A549 (cell line): ENCODE measurements around the gene STK17A. TPM values are rescaled to one million over a fixed set of nuclear protein-coding genes. Genes with fewer than 3 reads are reported as not detected.

Experiments used
- ATAC-seq, 2 experiments: fragments of 200-7000 bp in 1 of 2; fragments of >200 bp in 1 of 2; cut with Nextera tagmentation in 1 of 2; cut with Tn5 transposase in 1 of 2; 3 replicates each; pipeline versions ENCODE4 v1.8.0 to v1.9.1; 2018 to 2020; ENCODE audit warnings: mild to moderate bottlenecking in 1 of 2, moderate library complexity in 1 of 2
- CTCF ChIA-PET: fragments of 300-600 bp; sonication (Branson Sonifier 250); formaldehyde crosslinking; extraction: SDS; loops from one replicate; lab custom pipeline; 2021; ENCODE audit warnings: antibody characterized with exemption, inconsistent platforms; lab: Yijun Ruan, JAX
- POLR2A ChIA-PET: fragments of 350-600 bp; formaldehyde crosslinking; extraction: SDS; loops from one replicate; lab custom pipeline; 2021; ENCODE audit warnings: antibody characterized with exemption, inconsistent platforms; lab: Yijun Ruan, JAX
- DNase-seq, 2 experiments: peaks; one replicate each; pipeline versions ENCODE4 v3.0.0 to v3.0.0-alpha.2; 2011 to 2016; ENCODE audit warnings: low read depth in 1 of 2, low spot score in 1 of 2
- FAIRE-seq: peaks from 2 replicates; lab custom pipeline; 2011; peaks lifted over from hg19 to GRCh38; lab: Jason Lieb, UNC
- H3K27ac ChIP-seq, 2 experiments: fragments of >200 bp; sonication (Bioruptor Twin); formaldehyde crosslinking; 3 replicates each; pipeline ENCODE4 v1.5.1; 2016 to 2017
- H3K4me1 ChIP-seq: fragments of >200 bp; sonication (Bioruptor Twin); formaldehyde crosslinking; 3 replicates; pipeline ENCODE4 v1.6.1; 2016
- H3K4me2 ChIP-seq: fragments of >200 bp; sonication (Bioruptor Twin); formaldehyde crosslinking; 3 replicates; pipeline ENCODE4 v1.6.1; 2016
- H3K4me3 ChIP-seq: fragments of >200 bp; sonication (Bioruptor Twin); formaldehyde crosslinking; 3 replicates; pipeline ENCODE4 v1.5.1; 2016
- H3K9me3 ChIP-seq: fragments of >200 bp; sonication (Bioruptor Twin); formaldehyde crosslinking; 3 replicates; pipeline ENCODE4 v1.6.1; 2016
- BHLHE40 ChIP-seq: IDR thresholded peaks from 2 replicates; pipeline ENCODE4 v1.6.1; 2012; ENCODE audit warnings: low read depth, low read length, inconsistent platforms
- CBX2 ChIP-seq: fragments of 200-600 bp; sonication (generic); IDR thresholded peaks from 2 replicates; pipeline ENCODE4 v1.6.1; 2016; ENCODE audit warnings: low read depth, mild to moderate bottlenecking, borderline replicate concordance
- CHD2 ChIP-seq: fragments of 150-350 bp; IDR thresholded peaks from 2 replicates; pipeline ENCODE4 v1.6.1; 2014; ENCODE audit warnings: low read length; ENCODE audit not compliant: partially characterized antibody
- CHD4 ChIP-seq: fragments of 200-600 bp; sonication (generic); IDR thresholded peaks from 2 replicates; pipeline ENCODE4 v1.6.1; 2016; ENCODE audit warnings: antibody characterized with exemption, mild to moderate bottlenecking, borderline replicate concordance
- EHF ChIP-seq: fragments of 250-450 bp; sonication (Bioruptor Pico); IDR thresholded peaks from 2 replicates; pipeline ENCODE4 v1.5.0; 2020; ENCODE audit warnings: mild to moderate bottlenecking
- EHMT2 ChIP-seq: fragments of 200-600 bp; sonication (generic); IDR thresholded peaks from 2 replicates; pipeline ENCODE4 v1.6.1; 2016; ENCODE audit warnings: antibody characterized with exemption, low read depth, mild to moderate bottlenecking, moderate library complexity
- ESRRA ChIP-seq: fragments of 150-350 bp; IDR thresholded peaks from 2 replicates; pipeline ENCODE4 v1.6.1; 2014; ENCODE audit warnings: mild to moderate bottlenecking, low read length, borderline replicate concordance
- FOSB ChIP-seq: fragments of 250-450 bp; sonication (Bioruptor Pico); IDR thresholded peaks from 2 replicates; pipeline ENCODE4 v1.5.0; 2020; ENCODE audit warnings: mild to moderate bottlenecking, moderate library complexity
- FOSL2 ChIP-seq, 2 experiments: fragments of 450-650 bp in 1 of 2; fragments of >200 bp in 1 of 2; sonication (Bioruptor Twin) in 1 of 2; formaldehyde crosslinking; IDR thresholded peaks; 2 replicates each; pipeline versions ENCODE4 v1.5.0 to v1.6.1; 2016 to 2020; ENCODE audit warnings: mild to moderate bottlenecking in 1 of 2, moderate library complexity in 1 of 2
- FOXS1 ChIP-seq: fragments of 250-450 bp; sonication (Bioruptor Pico); IDR thresholded peaks from 2 replicates; pipeline ENCODE4 v1.5.0; 2020; ENCODE audit warnings: mild to moderate bottlenecking, moderate library complexity
- GATA3 ChIP-seq: IDR thresholded peaks from 2 replicates; pipeline ENCODE4 v1.6.1; 2012; ENCODE audit warnings: borderline replicate concordance
- HOXA7 ChIP-seq: fragments of 250-450 bp; sonication (Bioruptor Pico); IDR thresholded peaks from 2 replicates; pipeline ENCODE4 v1.5.0; 2020; ENCODE audit warnings: mild to moderate bottlenecking, moderate library complexity
- HOXB13 ChIP-seq: fragments of 250-450 bp; sonication (Bioruptor Pico); IDR thresholded peaks from 2 replicates; pipeline ENCODE4 v1.5.0; 2020; ENCODE audit warnings: low read depth, mild to moderate bottlenecking, moderate library complexity
- HOXB5 ChIP-seq: fragments of 250-450 bp; sonication (Bioruptor Pico); IDR thresholded peaks from 2 replicates; pipeline ENCODE4 v1.5.0; 2020; ENCODE audit warnings: mild to moderate bottlenecking, moderate library complexity
- JUNB ChIP-seq: fragments of >200 bp; sonication (Bioruptor Twin); formaldehyde crosslinking; IDR thresholded peaks from 2 replicates; pipeline ENCODE4 v1.6.1; 2016
- KDM1A ChIP-seq: fragments of 200-600 bp; sonication (generic); IDR thresholded peaks from 2 replicates; pipeline ENCODE4 v1.6.1; 2016; ENCODE audit warnings: low read depth, mild to moderate bottlenecking
- MAFK ChIP-seq: fragments of 450-650 bp; IDR thresholded peaks from 2 replicates; pipeline ENCODE4 v1.6.1; 2014; ENCODE audit not compliant: partially characterized antibody
- NFE2L2 ChIP-seq: fragments of 150-350 bp; conservative IDR thresholded peaks from 2 replicates; pipeline ENCODE4 v1.6.1; 2014; ENCODE audit warnings: low read length
- NPAS2 ChIP-seq: fragments of 250-450 bp; sonication (Bioruptor Pico); IDR thresholded peaks from 2 replicates; pipeline ENCODE4 v1.8.0; 2022; ENCODE audit warnings: mild to moderate bottlenecking, moderate library complexity, borderline replicate concordance
- NR3C1 ChIP-seq: fragments of >200 bp; sonication (Bioruptor Twin); formaldehyde crosslinking; IDR thresholded peaks from 3 replicates; pipeline ENCODE4 v1.6.1; 2017
- PHF8 ChIP-seq: fragments of 200-600 bp; sonication (generic); IDR thresholded peaks from 2 replicates; pipeline ENCODE4 v1.6.1; 2016; ENCODE audit warnings: low read depth, mild to moderate bottlenecking, antibody characterized with exemption, moderate library complexity, borderline replicate concordance
- POLR2AphosphoS2 ChIP-seq: conservative IDR thresholded peaks from 2 replicates; pipeline ENCODE4 v1.6.1; 2012; ENCODE audit warnings: low read length, improper control_type of control experiment, inconsistent platforms
- RAD21 ChIP-seq, 2 experiments: fragments of >200 bp in 1 of 2; sonication (Bioruptor Twin) in 1 of 2; formaldehyde crosslinking in 1 of 2; IDR thresholded peaks in 1 of 2; conservative IDR thresholded peaks in 1 of 2; 2 replicates in 1 of 2; 3 replicates in 1 of 2; pipeline ENCODE4 v1.6.1; 2012 to 2018; ENCODE audit warnings: inconsistent platforms in 1 of 2
- RFX5 ChIP-seq: fragments of 450-650 bp; IDR thresholded peaks from 2 replicates; pipeline ENCODE4 v1.7.1; 2014; ENCODE audit warnings: antibody characterized with exemption, mild to moderate bottlenecking, moderate library complexity
- RNF2 ChIP-seq: fragments of 200-600 bp; sonication (generic); IDR thresholded peaks from 2 replicates; pipeline ENCODE4 v1.6.1; 2016; ENCODE audit warnings: low read depth, mild to moderate bottlenecking, antibody characterized with exemption, moderate library complexity, borderline replicate concordance
- SREBF2 ChIP-seq: fragments of 450-650 bp; IDR thresholded peaks from 2 replicates; pipeline ENCODE4 v1.6.1; 2014; ENCODE audit warnings: mild to moderate bottlenecking, moderate library complexity
- ZFP36 ChIP-seq: fragments of 450-650 bp; IDR thresholded peaks from 2 replicates; pipeline ENCODE4 v1.6.1; 2014; ENCODE audit warnings: borderline replicate concordance; ENCODE audit not compliant: partially characterized antibody
- ZNF302 ChIP-seq: fragments of 250-450 bp; sonication (Bioruptor Pico); IDR thresholded peaks from 2 replicates; pipeline ENCODE4 v1.9.0; 2021; ENCODE audit warnings: inconsistent platforms, mild to moderate bottlenecking, moderate library complexity
- WGBS: methylation state at CpG from one replicate; pipeline ENCODE4 v1.1.6; 2017; ENCODE audit errors: missing lambda C conversion rate; 5-methylcytosine and 5-hydroxymethylcytosine counted together
- polyA plus RNA-seq, 4 experiments: library from polyadenylated mRNA; depleted of rRNA in 3 of 4; stranded (reverse); fragments of >200 nt; fragmentation: RNase III in 1 of 4; extraction: RNeasy Plus Mini Kit Qiagen cat#74134 plus additional on column Dnase treatment in 1 of 4; gene quantifications; 2 replicates in 3 of 4; 3 replicates in 1 of 4; pipeline ENCODE4 v1.2.3, GENCODE V29; 2011 to 2017
- TF ChIP-seq, protein P1 (sequence below): IDR thresholded peaks from 2 replicates; pipeline ENCODE4 v1.6.1; 2012
- TF ChIP-seq, protein P2 (sequence below): IDR thresholded peaks from 2 replicates; pipeline ENCODE4 v1.6.1; 2012; ENCODE audit warnings: low read depth, borderline replicate concordance
- TF ChIP-seq, protein P3 (sequence below): fragments of >200 bp; sonication (Bioruptor Twin); formaldehyde crosslinking; IDR thresholded peaks from 2 replicates; pipeline ENCODE4 v1.6.1; 2016
- TF ChIP-seq, protein P4 (sequence below): fragments of 450-650 bp; IDR thresholded peaks from 2 replicates; pipeline ENCODE4 v1.6.1; 2014; ENCODE audit warnings: antibody characterized with exemption

Gene STK17A
- polyA plus RNA-seq, 2 of the 4 experiments (the other 2 are of a cell fraction): 27.3 to 47.5 TPM

DNA sequence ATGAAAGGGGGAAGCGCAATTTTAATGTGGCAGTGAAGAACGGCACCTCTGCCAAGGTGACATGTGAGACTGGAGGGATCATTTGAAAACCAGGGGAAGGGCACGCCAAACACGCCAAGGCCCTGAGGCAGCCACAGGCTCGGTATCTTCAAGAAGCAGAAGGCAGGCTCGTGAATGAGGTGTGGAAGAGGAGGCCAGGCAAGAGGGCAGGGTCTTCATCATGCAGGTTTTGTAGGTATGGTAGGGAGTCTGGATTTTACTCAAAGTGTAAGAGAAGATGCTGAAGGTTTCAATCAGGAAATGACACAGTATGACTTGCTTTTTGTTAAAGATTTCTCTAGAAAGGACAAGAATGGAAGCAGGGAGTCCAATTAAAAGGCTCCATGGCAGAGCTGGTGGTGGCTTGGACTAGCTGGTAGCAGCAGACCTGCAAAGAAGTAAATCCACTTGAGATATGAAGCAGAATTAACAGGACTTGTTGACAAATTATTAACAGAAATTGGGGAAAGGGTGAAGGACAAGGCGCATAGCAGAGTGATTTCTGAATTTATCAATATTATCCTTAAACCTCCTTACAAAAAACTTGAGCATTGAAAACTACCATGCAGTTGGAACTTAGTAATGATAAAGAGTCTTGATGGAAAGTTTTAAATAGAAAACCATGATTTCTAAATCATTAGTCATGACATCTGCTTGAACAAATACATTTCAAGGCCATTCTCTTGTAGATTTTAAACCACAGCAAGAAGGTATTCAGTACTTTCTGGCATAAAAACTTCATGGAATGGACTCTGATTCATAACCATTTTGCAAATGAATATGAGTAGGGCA lies 76.0 kb downstream of the STK17A start (continued):
- TF ChIP-seq CHD2 (no peak), PHF8 (no peak), POLR2AphosphoS2 (no peak), FOSB (no peak), MAFK (no peak), ZNF302 (CRISPR knock-in tag) (no peak), CHD4 (no peak), NFE2L2 (no peak), CBX2 (no peak), BHLHE40 (no peak), FOSL2 (IDR thresholded peaks at IDR 0.05) (peak; percentile 43; the same call in 1 of the 2 replicates), FOSL2 (CRISPR knock-in tag; IDR thresholded peaks at IDR 0.05) (peak; percentile 80), HOXB13 (CRISPR knock-in tag) (no peak), GATA3 (peak; percentile 41; the same call in 1 of the 2 replicates), NR3C1 (no peak), NPAS2 (no peak), ESRRA (no peak)
- TF ChIP-seq, protein P1, sequence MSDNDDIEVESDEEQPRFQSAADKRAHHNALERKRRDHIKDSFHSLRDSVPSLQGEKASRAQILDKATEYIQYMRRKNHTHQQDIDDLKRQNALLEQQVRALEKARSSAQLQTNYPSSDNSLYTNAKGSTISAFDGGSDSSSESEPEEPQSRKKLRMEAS: peak; percentile 26; the same call in 1 of the 2 replicates

DNA sequence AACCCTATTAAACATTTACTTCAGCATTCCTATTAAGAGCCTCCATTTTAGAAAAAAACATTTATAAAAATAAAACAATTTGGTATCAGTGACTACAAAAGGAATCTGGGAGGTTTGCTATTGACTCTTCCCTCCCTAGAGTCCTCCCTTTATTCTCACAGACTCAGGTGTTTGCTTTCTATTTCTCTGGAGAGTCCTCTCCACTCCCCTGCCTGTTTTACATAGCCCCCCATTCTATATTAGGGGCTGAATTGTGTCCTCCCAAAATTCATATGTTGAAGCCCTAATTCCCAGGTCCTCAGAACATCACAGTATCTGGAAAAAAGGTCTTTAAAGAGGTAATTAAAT lies 76.6 kb downstream of the STK17A start:
- no peak overlapping the region for H3K4me3 ChIP-seq
- FAIRE-seq: no peak
- H3K9me3 ChIP-seq: no peaks in the 10 kb centered on the region
- H3K27ac ChIP-seq: peak overlapping the region; percentile 87 to 94
- peak; percentile 65 to 67; a peak in 3 of 6 replicates for ATAC-seq
- TF ChIP-seq JUNB: peak; percentile 10; the same call in 1 of the 2 replicates
- TF ChIP-seq RAD21 (conservative IDR thresholded peaks at IDR 0.05 in 1 of 2, IDR thresholded peaks at IDR 0.05 in 1 of 2): 0 out of 5 replicates have a peak, but pooled peaks of 1 of the 2 experiments have one; percentile 5
- TF ChIP-seq EHF (CRISPR knock-in tag): no peak
- POLR2A ChIA-PET: no interaction called here
- H3K4me1 ChIP-seq: peaks cover 55% of the 10 kb centered on the region
- no peak for DNase-seq
- H3K4me2 ChIP-seq: peak overlapping the region; percentile 84
- CTCF ChIA-PET: no interaction called here

DNA sequence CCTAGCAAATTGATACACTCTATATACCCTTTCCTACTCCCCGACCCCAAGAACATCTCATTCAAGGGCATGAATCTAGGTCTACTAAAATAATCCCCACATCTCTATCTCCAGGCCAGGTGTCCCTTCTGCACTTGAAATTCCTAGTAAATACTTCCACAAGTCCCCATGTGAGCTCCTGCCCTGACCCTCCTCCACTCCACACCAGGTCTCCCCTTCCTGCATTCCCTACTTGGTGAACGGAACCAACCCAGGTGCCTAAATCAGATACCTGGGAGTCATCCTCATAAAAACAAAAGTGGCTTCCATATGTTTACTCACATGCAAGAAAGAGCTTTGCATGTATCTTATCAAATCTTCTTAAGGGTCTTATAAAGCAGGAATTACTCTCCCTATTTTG lies 77.2 kb downstream of the STK17A start:
- Histone ChIP-seq H3K4me3 (no peak overlapping the region), H3K4me2 (peak overlapping the region; percentile 84), H3K9me3 (no peaks in the 10 kb centered on the region), H3K27ac (peak overlapping the region; percentile 87 to 94), H3K4me1 (peaks cover 61% of the 10 kb centered on the region)
- 83% methylated on average over 2 of the region's 2 CpGs for WGBS
- POLR2A ChIA-PET: no interaction called here
- CTCF ChIA-PET: interaction anchor here (0.7 to 1.3 kb wide), 3 partner anchors 12 to 78 kb away, joined by 3 to 10 read pairs (median 3); partner anchors contain the start of gene STK17A
- ATAC-seq (peak; percentile 18 to 42; a peak in 2 of 6 replicates), FAIRE-seq (no peak), DNase-seq (no peak)
- TF ChIP-seq FOXS1 (no peak), RFX5 (no peak), BHLHE40 (no peak), JUNB (no peak), HOXB5 (CRISPR knock-in tag) (no peak), SREBF2 (no peak), KDM1A (no peak), HOXA7 (CRISPR knock-in tag) (no peak), NR3C1 (no peak), RNF2 (no peak), ESRRA (no peak), EHMT2 (no peak), ZFP36 (no peak), ZNF302 (CRISPR knock-in tag) (no peak)
- TF ChIP-seq, protein P2, sequence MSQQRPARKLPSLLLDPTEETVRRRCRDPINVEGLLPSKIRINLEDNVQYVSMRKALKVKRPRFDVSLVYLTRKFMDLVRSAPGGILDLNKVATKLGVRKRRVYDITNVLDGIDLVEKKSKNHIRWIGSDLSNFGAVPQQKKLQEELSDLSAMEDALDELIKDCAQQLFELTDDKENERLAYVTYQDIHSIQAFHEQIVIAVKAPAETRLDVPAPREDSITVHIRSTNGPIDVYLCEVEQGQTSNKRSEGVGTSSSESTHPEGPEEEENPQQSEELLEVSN: no peak
- TF ChIP-seq, protein P3, sequence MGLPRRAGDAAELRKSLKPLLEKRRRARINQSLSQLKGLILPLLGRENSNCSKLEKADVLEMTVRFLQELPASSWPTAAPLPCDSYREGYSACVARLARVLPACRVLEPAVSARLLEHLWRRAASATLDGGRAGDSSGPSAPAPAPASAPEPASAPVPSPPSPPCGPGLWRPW: no peak
- TF ChIP-seq, protein P4, sequence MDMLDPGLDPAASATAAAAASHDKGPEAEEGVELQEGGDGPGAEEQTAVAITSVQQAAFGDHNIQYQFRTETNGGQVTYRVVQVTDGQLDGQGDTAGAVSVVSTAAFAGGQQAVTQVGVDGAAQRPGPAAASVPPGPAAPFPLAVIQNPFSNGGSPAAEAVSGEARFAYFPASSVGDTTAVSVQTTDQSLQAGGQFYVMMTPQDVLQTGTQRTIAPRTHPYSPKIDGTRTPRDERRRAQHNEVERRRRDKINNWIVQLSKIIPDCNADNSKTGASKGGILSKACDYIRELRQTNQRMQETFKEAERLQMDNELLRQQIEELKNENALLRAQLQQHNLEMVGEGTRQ: no peak
